Fibroblast of the conjunctiva (primary cell): ENCODE measurements around the gene KRT39.
"Not testable (repeated sequence)": the region's sequence is repeated elsewhere in the genome, so short reads cannot be mapped to it uniquely, and the experiment has no call there.

Experiments used
- DNase-seq: peaks from one replicate; pipeline ENCODE4 v3.0.0-alpha.2; 2010; ENCODE audit warnings: low read depth

Gene KRT39

DNA sequence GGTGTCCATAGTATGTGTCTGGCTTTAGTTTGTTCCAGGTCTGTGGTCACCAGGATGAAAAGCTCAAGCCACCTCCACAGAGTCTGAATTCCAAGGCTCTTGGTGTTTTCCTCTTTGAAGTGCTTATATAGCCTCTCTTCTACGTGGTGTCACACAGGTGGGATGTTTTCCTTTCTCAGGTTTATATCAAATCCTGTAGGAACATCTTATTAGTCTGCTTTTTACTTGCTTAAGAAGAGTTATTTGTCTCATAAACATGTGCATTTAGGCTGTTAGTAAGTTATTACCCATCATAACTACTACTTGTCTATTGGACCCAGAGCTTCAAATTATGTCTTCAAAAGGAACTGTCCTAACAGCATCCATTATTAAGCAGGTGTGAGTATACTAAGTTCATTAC, at the start of gene KRT39:
TSS of gene KRT39 (minus strand) at position 101 of the 400 bp plus-strand sequence. CDS start at position 9, 92 bp downstream.
- DNase-seq: no peak

- no peak for DNase-seq
Observed at GRCh38 chr17:41015454-41015853, 48.7 kb upstream of the KRT39 start.

- peak; percentile 50 for DNase-seq
Observed at GRCh38 chr17:41013606-41014005, 46.9 kb upstream of the KRT39 start.

DNA sequence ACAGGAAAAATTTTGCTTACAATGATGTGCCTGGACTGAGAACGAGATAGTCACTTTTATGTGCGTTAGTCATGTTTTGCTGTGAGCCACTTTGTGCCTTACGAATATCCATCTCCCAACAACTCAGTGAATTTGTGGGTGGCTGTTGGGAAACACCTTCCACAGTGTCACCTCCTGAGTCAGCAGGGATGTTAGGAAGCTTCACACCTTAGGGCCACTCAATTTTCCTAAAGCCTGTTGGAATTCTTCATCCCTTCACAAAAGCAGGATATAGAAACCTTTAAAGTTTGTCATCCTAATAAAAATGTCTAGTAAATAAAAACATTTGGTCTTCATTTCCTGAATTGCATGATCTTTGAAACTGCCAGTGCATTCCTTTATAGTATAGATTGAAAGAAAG, 46.4 kb upstream of the KRT39 start:
- no peak for DNase-seq

DNA sequence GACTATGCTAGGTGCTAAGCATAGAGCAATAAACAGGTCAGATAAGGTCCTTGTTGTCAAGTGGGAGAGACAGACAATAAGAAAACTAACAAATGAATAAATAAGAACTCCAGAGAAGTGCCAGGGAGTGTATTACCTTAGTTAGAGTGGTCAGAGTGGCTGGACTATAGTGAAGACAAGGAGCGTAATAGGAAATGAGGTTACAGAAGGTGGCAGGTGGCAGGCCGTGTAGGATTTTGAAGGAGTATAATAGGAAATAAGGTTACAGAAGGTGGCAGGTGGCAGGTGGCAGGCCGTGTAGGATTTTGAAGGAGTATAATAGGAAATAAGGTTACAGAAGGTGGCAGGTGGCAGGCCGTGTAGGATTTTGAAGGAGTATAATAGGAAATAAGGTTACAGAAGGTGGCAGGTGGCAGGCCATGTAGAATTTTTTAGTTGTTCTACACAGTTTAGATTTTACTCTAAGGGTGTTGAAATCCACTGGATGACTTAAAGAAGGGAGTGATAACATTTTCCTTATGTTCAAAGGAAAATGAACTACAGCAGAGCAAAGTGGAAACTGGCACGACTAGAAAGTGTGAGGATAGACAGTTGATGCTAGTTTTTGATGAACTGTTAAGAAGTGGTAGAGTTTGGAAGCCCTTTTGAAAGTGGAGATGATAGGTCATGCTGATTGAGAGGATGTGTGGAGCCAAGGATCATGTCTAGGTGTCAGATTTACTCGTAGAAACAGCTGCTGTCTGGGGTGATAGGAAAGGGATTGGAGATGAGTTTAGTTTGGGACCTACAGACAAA, 45.8 kb upstream of the KRT39 start:
- DNase-seq: no peak

DNA sequence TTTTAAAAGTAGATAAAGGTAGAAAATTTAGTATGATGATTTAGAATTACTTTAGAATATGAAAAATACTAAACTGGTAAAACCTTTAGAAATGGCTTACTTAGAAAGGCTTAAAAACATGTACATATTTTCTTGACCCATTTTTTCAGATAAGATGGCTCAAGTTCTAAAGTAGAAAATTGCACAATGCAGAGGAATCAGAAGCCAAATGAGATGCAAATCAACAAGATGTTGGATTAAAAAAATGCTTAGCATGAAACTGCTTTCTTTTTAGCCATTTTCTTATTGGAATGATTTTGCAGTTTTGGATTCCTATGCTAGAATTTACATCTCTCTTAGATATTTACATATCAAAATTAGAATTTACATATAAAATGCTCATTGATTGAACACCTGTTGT, 43.7 kb upstream of the KRT39 start:
- DNase-seq: no peak

DNA sequence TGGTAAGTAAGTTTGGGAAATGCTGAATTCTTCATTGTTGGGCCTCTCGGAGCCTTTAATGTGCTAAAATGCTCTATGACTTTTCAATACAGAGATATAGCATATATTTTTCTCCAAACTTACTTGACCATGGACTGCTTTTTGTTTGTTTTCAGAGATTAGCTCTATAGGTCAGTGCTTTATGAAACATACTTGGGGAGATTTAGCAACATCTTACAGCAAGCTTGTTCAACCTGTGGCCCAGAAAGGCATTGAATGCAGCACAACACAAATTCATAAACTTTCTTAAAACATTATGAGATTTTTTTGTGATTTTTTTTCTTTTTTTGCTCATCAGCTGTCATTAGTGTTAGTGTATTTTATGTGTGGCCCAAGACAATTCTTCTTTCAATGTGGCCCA, 43.2 kb upstream of the KRT39 start:
- DNase-seq: no peak

DNA sequence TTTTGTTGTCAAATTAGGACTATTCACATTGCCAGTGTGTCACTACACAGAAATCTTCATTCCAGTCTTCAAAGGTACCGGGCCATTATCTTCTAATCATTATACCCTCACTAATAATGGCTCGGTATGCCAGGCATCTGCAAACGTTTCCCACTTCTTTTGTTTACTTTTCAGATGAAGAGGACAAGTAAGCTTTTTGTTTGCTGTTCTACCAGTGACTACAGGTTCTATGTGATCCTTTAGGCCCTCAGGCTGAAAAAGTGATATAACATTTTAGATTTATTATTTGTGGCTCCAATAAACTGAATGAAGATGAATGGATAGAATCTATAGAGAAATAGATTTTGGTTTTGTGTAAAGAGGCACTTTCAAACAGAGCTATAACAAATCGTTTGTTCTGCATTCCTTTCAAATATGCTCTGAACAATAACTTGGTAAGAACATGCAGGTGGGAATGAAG, 42.6 kb upstream of the KRT39 start:
- DNase-seq: no peak

- no peak for DNase-seq
Observed at GRCh38 chr17:41008811-41009210, 42.1 kb upstream of the KRT39 start, which contains the start of gene KRTAP3-1. Gene KRTAP3-1 (minus strand): TSS chr17:41009128. CDS start chr17:41009074, 54 bp downstream.

GRCh38 chr17:41004397-41004796, 37.6 kb upstream of the KRT39 start:
- no peak for DNase-seq

DNA sequence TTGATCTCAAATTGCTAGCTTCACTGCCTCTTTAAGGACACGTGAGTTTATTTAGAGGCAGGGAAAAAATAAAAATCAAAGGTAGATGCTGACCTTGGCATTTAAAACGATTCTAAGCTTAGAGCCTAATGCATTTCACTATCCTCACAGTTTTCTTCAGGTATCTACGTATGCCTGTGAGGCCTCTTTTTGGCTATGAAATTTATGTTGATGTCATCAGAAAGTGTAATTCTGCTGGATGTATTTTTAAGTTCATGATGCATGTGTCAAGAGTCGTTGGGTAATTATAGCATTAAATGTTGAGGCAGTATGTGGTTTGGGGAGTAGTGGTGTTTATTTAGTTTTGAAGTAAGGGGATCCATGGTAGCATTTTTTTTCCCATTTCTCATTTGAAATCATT, 37.2 kb upstream of the KRT39 start:
- no peak for DNase-seq

DNA sequence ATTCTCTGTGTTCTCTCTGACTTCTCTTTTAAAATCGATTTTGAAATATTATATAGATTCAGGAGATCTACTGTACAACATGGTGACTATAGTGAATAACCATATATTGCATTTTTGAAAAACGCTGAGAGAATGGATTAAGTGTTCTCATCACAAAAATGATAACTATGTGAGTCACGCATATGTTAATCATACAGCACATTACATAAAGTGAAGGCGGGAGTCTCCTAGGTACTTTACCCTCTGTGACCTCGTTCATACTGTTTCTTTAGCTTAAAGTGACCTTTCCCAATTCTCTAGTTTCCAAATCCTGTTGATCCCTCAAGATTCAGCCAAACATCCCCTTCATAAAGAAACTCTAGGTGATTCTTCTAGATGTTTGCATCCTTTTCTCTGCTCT, 36.1 kb upstream of the KRT39 start:
- DNase-seq: no peak

DNA sequence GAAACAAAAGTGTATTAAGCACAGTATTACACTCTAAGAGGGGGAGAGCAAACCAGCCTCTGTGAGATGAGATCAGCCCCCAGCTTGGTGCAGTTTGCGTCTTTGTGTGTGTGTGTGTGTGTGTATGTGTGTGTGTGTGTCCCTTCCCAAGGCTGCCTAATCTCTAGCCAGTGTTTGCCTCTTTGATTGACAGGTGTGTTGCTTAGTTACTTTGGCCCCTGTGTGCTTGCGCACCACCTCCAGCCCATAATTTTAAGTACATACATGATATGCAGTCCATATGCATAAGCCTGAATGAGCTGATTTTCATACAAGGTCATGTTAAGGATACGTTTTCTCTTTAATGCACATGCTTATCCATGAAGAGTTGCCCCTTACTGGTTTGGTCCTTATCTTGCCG, 35.0 kb upstream of the KRT39 start:
- DNase-seq: no peak

- DNase-seq: not testable (repeated sequence)
Observed at GRCh38 chr17:40999563-40999962, 32.8 kb upstream of the KRT39 start, which contains the start of gene KRTAP3-2. Gene KRTAP3-2 (minus strand): TSS chr17:40999906. CDS start chr17:40999853, 53 bp downstream.

DNA sequence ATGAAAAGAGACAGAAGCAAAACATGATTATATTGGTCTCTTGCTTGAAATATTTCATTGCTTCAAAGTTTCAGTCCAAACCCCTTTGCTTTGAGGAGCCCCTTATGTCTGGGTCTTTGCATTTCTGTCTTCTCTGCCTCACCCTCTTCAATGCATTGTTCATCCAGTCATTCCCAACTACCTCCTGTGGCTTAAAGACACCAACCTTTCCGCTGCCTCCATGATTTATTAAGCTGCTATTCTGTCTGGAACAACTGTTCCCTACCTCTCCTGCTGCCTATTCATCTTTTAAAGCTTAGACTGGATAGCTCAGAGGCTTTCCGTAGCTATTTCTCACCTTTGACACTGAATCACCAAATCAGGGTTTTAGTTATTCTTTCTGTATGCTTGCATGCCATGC, 30.6 kb upstream of the KRT39 start:
- no peak for DNase-seq

DNA sequence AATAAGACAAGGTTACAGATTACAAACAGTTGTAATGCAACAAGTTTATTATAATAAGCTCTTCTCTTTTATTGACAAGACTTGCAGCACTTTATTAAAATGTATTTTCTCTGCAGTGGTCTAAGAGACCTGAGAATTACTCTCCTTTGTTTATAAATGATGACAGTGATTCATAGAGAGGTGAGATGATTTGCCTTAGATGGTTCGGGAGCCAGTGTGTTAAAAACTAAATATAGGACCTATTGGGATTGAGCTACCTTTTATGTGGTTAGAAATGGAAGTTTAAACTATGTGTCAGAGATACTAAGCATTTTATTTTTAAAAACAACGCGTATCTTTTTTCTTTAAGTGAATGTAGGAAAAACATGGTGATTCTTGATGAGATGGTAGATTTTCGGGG, 30.1 kb upstream of the KRT39 start:
- DNase-seq: no peak

- no peak for DNase-seq
Observed at GRCh38 chr17:40995116-40995515, 28.4 kb upstream of the KRT39 start.

GRCh38 chr17:40993839-40994238, 27.1 kb upstream of the KRT39 start, which contains the start of gene KRTAP3-3:
Gene KRTAP3-3 (minus strand): TSS chr17:40994164. CDS start chr17:40994097, 67 bp downstream.
- DNase-seq: no peak

GRCh38 chr17:40993084-40993483, 26.3 kb upstream of the KRT39 start:
- DNase-seq: no peak

DNA sequence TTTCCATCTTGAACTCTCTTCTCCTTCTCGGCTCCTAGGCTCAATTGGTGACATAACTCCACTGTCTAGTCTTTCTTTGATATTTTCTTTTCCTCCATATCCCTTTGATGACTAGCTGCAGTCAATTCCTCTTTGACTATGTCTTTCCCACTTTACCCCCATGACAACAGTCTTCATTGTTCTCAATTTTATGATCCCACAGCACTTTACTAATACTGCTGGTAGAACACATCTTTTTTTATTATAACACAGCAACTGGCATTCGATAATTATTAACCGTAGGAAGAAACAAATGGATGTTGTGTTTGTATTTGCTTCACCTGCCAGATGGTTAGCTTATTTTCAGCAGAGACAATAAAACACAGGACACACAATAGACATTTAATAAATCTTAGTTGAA, 25.9 kb upstream of the KRT39 start:
- no peak for DNase-seq

GRCh38 chr17:40986920-40987319, 20.2 kb upstream of the KRT39 start:
- no peak for DNase-seq

DNA sequence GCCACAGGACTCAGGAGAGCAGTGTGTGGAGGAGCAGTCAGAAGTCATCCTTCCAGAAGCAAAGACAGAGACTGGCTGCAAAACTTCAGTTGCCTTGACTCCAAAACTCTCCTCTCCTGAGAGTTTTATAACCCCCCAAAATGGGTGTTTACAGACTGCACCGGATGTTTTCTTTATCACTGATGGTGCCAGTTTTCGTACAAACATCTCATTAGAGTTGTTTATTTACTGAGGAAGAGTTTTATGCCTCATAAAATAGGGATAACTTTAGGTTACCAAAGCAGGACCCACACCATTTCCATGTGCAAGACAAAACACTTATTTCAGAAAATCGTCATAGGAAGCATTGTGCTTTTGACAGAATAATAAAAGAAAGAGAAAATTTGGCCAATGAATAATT, 17.5 kb upstream of the KRT39 start, which contains the start of gene KRT40:
TSS of gene KRT40 (minus strand) at position 101 of the 400 bp plus-strand sequence. CDS start at position 48, 53 bp downstream.
- DNase-seq: no peak

- no peak for DNase-seq
Observed at GRCh38 chr17:40981115-40981514, 14.4 kb upstream of the KRT39 start.

- DNase-seq: no peak
Observed at GRCh38 chr17:40980596-40980995, 13.8 kb upstream of the KRT39 start.
